Left ventricle myocardium inferior (tissue), 1 donor: ENCODE data around the gene ANKRD24. TPM values are rescaled to one million over a fixed set of nuclear protein-coding genes. Genes with fewer than 3 reads are reported as not detected.
"Not testable (repeated sequence)": the region's sequence is repeated elsewhere in the genome, so short reads cannot be mapped to it uniquely, and the experiment has no call there.

Source experiments
- DNase-seq: peaks from one replicate; pipeline ENCODE4 v3.0.0-alpha.2; 2020
- H3K27ac ChIP-seq: fragments of 200-600 bp; replicated peaks from 2 replicates; pipeline ENCODE4 v1.8.0; 2021
- H3K27me3 ChIP-seq: fragments of 200-600 bp; 2 replicates; pipeline ENCODE4 v1.8.0; 2021; ENCODE audit warnings: low read depth
- H3K36me3 ChIP-seq: fragments of 200-600 bp; 2 replicates; pipeline ENCODE4 v1.8.0; 2021
- H3K4me1 ChIP-seq: fragments of 200-600 bp; 2 replicates; pipeline ENCODE4 v1.8.0; 2021
- H3K4me3 ChIP-seq: fragments of 200-600 bp; 2 replicates; pipeline ENCODE4 v1.8.0; 2021; ENCODE audit warnings: mild to moderate bottlenecking, moderate library complexity
- H3K9me3 ChIP-seq: fragments of 200-600 bp; replicated peaks from 2 replicates; pipeline ENCODE4 v1.8.0; 2021
- intact Hi-C: fragments of 100-400 bp; cut with micrococcal nuclease; formaldehyde crosslinking; loops from one replicate; pipeline ENCODE4 v1.11.0; 2022
- total RNA-seq: library from RNA; stranded (reverse); fragmentation: NEBNext Ultra II Directional; extraction: Animal tissue kit (Norgen Biotek cat#: 25700); gene quantifications from one replicate; pipeline ENCODE4 v1.2.1, GENCODE V29; 2021
- TF ChIP-seq, protein P1 (sequence below): fragments of 200-600 bp; IDR thresholded peaks from 2 replicates; pipeline ENCODE4 v1.8.0; 2021; ENCODE audit warnings: antibody characterized with exemption, mild to moderate bottlenecking, borderline replicate concordance
- donor health status: DM: no; HTN: yes; CAD: no; lungs with severe emphysema.

Gene ANKRD24
- total RNA-seq, 1 donor from 2014 or later = 0.22 TPM

DNA sequence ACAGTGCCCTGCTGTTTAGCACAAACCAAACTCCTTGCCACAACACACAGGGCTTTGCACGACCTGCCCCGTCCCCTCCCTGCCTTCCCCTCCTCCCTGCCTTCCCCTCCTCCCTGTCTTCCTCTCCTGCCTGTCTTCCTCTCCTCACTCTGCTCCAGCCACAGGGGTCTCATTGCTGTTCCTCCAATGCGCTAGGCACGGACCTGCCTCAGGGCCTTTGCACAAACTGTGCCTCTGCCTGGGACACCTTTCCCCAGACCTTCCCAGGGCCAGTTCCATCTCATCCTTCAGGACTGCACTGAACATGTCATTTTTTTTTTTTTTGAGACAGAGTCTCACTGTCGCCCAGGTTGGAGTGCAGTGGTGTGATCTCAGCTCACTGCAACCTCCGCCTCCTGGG, 30.9 kb upstream of the ANKRD24 start:
- no peaks in the 10 kb centered on the region for H3K36me3 ChIP-seq
- TF ChIP-seq, protein P1, sequence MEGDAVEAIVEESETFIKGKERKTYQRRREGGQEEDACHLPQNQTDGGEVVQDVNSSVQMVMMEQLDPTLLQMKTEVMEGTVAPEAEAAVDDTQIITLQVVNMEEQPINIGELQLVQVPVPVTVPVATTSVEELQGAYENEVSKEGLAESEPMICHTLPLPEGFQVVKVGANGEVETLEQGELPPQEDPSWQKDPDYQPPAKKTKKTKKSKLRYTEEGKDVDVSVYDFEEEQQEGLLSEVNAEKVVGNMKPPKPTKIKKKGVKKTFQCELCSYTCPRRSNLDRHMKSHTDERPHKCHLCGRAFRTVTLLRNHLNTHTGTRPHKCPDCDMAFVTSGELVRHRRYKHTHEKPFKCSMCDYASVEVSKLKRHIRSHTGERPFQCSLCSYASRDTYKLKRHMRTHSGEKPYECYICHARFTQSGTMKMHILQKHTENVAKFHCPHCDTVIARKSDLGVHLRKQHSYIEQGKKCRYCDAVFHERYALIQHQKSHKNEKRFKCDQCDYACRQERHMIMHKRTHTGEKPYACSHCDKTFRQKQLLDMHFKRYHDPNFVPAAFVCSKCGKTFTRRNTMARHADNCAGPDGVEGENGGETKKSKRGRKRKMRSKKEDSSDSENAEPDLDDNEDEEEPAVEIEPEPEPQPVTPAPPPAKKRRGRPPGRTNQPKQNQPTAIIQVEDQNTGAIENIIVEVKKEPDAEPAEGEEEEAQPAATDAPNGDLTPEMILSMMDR = no peak
- no peak overlapping the region for H3K4me3 ChIP-seq
- no peaks in the 10 kb centered on the region for H3K4me1 ChIP-seq
- H3K9me3 ChIP-seq = no peaks in the 10 kb centered on the region
- DNase-seq = no peak
- intact Hi-C loops = no loop called here
- peaks cover 86% of the 10 kb centered on the region for H3K27me3 ChIP-seq
- no peak overlapping the region for H3K27ac ChIP-seq

DNA sequence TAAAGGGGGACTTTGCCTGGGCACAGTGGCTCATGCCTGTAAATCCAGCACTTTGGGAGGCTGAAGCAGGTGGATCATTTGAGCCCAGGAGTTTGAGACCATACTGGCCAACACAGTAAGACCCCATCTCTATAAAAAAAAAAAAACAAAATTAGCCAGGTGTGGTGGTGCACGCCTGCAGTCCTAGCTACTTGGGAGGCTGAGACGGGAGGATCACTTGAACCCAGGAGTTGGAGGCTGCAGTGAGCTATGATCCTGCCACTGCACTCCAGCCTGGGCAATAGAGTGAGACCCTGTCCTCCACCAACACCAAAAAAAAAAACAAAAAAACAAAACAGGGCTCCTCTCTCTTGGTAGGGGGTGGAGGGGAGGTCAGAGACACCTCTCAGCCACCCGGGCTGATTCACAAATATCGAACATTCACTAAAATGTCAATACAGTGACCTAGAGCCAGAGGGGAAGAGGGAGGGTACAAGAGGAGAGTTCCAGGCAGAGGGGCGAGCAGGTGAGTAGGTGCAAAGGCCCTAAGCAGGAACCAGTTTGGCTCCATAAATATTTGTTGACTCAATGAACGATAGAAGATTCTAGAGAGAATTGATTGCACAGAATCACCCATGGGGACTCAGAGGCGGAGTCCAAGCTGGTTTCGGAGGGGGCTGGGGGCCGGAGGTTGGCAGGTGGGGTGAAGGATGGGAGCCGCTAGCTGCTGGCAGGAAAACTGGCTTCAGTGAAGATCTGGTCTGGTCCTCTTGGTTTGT, 30.1 kb upstream of the ANKRD24 start:
- no peak for DNase-seq
- Histone ChIP-seq H3K9me3 (no peaks in the 10 kb centered on the region), H3K36me3 (no peaks in the 10 kb centered on the region), H3K27ac (no peak overlapping the region), H3K4me3 (no peak overlapping the region), H3K4me1 (no peaks in the 10 kb centered on the region), H3K27me3 (peaks cover 79% of the 10 kb centered on the region)
- TF ChIP-seq, protein P1 = no peak
- intact Hi-C loops = no loop called here

DNA sequence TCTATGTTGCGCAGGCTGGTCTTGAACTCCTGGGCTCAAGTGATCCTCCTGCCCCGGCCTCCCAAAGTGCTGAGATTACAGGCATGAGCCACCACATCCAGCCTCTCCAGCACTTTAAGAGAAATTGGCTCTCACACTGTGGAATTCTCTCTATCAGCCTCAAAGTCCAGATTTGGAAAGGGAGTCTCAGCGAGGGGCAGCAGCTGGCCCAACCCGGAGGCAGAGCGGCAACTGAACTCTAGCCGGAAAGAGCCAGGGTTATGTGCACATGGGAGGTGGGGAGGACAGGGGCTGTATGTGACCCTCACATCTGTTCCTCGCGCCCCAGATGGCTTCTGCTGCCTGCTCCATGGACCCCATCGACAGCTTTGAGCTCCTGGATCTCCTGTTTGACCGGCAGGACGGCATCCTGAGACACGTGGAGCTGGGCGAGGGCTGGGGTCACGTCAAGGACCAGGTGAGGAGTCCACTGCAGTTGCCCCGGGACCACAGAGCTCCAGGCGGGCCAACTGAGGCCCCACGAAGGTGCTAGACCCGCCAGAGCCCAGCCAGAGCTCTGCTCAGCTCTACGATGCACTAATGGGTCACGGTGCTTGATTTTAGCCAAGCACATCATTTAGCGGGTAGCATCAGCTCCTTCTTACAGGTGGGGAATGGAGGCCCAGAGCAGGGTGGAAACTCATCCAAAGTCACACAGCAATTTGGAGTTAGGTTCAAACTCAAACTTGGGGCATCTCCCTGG, 27.7 kb upstream of the ANKRD24 start:
- intact Hi-C loops = no loop called here
- no peak for DNase-seq
- Histone ChIP-seq H3K4me3 (no peak overlapping the region), H3K27ac (no peak overlapping the region), H3K4me1 (no peaks in the 10 kb centered on the region), H3K36me3 (no peaks in the 10 kb centered on the region), H3K9me3 (no peaks in the 10 kb centered on the region), H3K27me3 (peaks cover 72% of the 10 kb centered on the region)
- TF ChIP-seq, protein P1 = no peak

DNA sequence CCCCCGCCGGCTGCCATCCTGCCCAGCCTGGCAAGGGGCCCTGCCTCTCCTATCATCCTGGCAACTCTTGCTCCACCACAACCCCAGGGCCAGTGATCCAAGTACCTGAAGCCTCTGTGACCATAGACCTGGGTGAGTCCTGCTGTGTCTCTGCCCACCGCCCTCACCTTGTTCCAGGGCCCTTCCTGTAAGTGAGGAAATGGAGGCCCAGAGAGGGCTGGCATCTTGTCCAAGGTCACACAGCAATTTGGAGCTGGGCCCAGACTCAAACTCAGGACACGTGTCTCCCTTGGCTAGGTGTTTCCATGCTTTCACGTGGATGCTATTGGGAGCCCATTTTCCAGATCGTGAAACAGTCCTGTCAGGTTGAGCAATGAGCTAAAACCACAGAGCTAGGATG, 25.3 kb upstream of the ANKRD24 start:
- Histone ChIP-seq H3K4me3 (no peak overlapping the region), H3K4me1 (no peaks in the 10 kb centered on the region), H3K27ac (no peak overlapping the region), H3K27me3 (peaks cover 66% of the 10 kb centered on the region), H3K9me3 (no peaks in the 10 kb centered on the region), H3K36me3 (no peaks in the 10 kb centered on the region)
- no peak for DNase-seq
- intact Hi-C loops = no loop called here
- TF ChIP-seq, protein P1 = no peak

DNA sequence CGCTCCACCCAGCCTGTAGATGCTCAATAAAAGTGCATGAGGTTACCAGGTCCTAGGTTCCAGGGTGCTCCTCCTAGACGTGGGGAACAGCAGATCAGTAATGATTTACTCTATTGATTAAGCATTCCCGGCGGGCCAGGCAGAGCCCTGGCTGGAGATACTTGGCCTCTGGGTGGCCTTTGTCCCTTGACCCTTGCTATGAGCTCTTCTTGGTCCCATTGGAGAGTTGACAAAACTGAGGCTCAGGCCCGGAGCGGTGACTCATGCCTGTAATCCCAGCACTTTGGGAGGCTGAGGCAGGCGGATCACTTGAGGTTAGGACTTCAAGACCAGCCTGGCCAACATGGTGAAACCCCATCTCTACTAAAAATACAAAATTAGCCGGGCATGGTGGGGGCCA, 24.5 kb upstream of the ANKRD24 start:
- H3K4me1 ChIP-seq, intact Hi-C loops, DNase-seq, H3K4me3 ChIP-seq, H3K27ac ChIP-seq, H3K36me3 ChIP-seq, H3K9me3 ChIP-seq: not testable (repeated sequence)
- H3K27me3 ChIP-seq = peaks cover 61% of the 10 kb centered on the region
